Endothelial cell of umbilical vein (primary cell): Measurements from ENCODE around the gene PPP1CA. TPM values are rescaled to one million over a fixed set of nuclear protein-coding genes. Genes with fewer than 3 reads are reported as not detected.

Source experiments
- BruUV-seq: library from RNA; stranded (reverse); fragments of 400-500 nt; replicated peaks from 2 replicates; lab custom pipeline; 2021; lab: Mats Ljungman, UMichigan
- CTCF ChIA-PET: fragments of 300-600, 350-600 bp; sonication (Branson Sonifier 250); formaldehyde crosslinking; loops from one replicate; lab custom pipeline; 2021; ENCODE audit warnings: antibody characterized with exemption, inconsistent platforms; lab: Charles Lee
- POLR2A ChIA-PET: fragments of 300-600, 350-600 bp; sonication (Branson Sonifier 250); formaldehyde crosslinking; loops from one replicate; lab custom pipeline; 2021; ENCODE audit warnings: antibody characterized with exemption, inconsistent platforms; lab: Charles Lee
- DNase-seq: peaks from one replicate; pipeline ENCODE4 v3.0.0-alpha.2; 2011; ENCODE audit warnings: low read depth, low spot score
- FAIRE-seq: peaks from 2 replicates; lab custom pipeline; 2011; peaks lifted over from hg19 to GRCh38; lab: Jason Lieb, UNC
- H2AFZ ChIP-seq: 2 replicates; pipeline ENCODE4 v1.6.0; 2012; ENCODE audit warnings: low read depth, low read length, control low read depth, inconsistent platforms
- H3K27ac ChIP-seq: 2 replicates; pipeline ENCODE4 v1.5.1; 2011; ENCODE audit warnings: low read depth, mild to moderate bottlenecking, control low read depth, low read length, moderate library complexity; ENCODE audit not compliant: insufficient read depth
- H3K27me3 ChIP-seq, 2 experiments: 2 replicates each; pipeline versions ENCODE4 v1.6.0 to v1.6.1; 2011; ENCODE audit warnings: low read length in 2 of 2, mixed read lengths in 1 of 2; ENCODE audit not compliant: control insufficient read depth in 2 of 2, insufficient read depth in 2 of 2
- H3K36me3 ChIP-seq, 2 experiments: 2 replicates in 1 of 2; 3 replicates in 1 of 2; pipeline ENCODE4 v1.5.1; 2011; ENCODE audit warnings: low read length in 2 of 2, mild to moderate bottlenecking in 1 of 2, moderate library complexity in 1 of 2; ENCODE audit not compliant: control insufficient read depth in 2 of 2, insufficient read depth in 2 of 2; ENCODE audit errors: extremely low read depth in 1 of 2
- H3K4me1 ChIP-seq: 3 replicates; pipeline ENCODE4 v1.5.1; 2011; ENCODE audit warnings: mild to moderate bottlenecking, low read length; ENCODE audit not compliant: control insufficient read depth, insufficient read depth; ENCODE audit errors: extremely low read depth
- H3K4me2 ChIP-seq: 2 replicates; pipeline ENCODE4 v1.6.1; 2011; ENCODE audit warnings: low read length, control low read depth, mixed read lengths; ENCODE audit not compliant: insufficient read depth
- H3K4me3 ChIP-seq, 3 experiments: fragments of 200-600 bp in 1 of 3; sonication (generic), shearing (Covaris generic) in 1 of 3; replicated peaks in 1 of 3; 2 replicates each; pipeline ENCODE4 v1.5.1; 2011 to 2016; ENCODE audit warnings: control low read depth in 3 of 3, low read length in 3 of 3, mild to moderate bottlenecking in 2 of 3, inconsistent platforms in 1 of 3, low read depth in 1 of 3, moderate library complexity in 1 of 3; ENCODE audit not compliant: insufficient read depth in 1 of 3
- H3K79me2 ChIP-seq: 2 replicates; pipeline ENCODE4 v1.6.0; 2012; ENCODE audit warnings: low read length, inconsistent platforms; ENCODE audit not compliant: control insufficient read depth, insufficient read depth
- H3K9ac ChIP-seq: replicated peaks from 2 replicates; pipeline ENCODE3; 2011; ENCODE audit warnings: low read length, control low read depth; ENCODE audit not compliant: insufficient read depth; ENCODE audit errors: extremely low read depth
- H3K9me1 ChIP-seq: replicated peaks from 3 replicates; pipeline ENCODE4 v1.6.0; 2011; ENCODE audit warnings: mild to moderate bottlenecking, low read length; ENCODE audit not compliant: control insufficient read depth, insufficient read depth; ENCODE audit errors: extremely low read depth
- H3K9me3 ChIP-seq: replicated peaks from 2 replicates; pipeline ENCODE4 v1.5.1; 2012; ENCODE audit warnings: low read length, inconsistent platforms; ENCODE audit not compliant: control insufficient read depth, insufficient read depth
- H4K20me1 ChIP-seq: replicated peaks from 2 replicates; pipeline ENCODE3; 2011; ENCODE audit warnings: mild to moderate bottlenecking, low read length; ENCODE audit not compliant: control insufficient read depth, insufficient read depth; ENCODE audit errors: extremely low read depth
- EZH2 ChIP-seq: IDR thresholded peaks from 2 replicates; pipeline ENCODE4 v1.6.1; 2012; ENCODE audit warnings: borderline replicate concordance, low read depth, mild to moderate bottlenecking, moderate library complexity, low read length, inconsistent platforms; ENCODE audit not compliant: severe bottlenecking
- FOS ChIP-seq: IDR thresholded peaks from 2 replicates; pipeline ENCODE4 v1.6.1; 2011; ENCODE audit warnings: mild to moderate bottlenecking, low read length, moderate library complexity, borderline replicate concordance; ENCODE audit not compliant: insufficient read depth
- GATA2 ChIP-seq: IDR thresholded peaks from 2 replicates; pipeline ENCODE4 v1.7.0; 2011; ENCODE audit warnings: low read depth, mild to moderate bottlenecking, moderate library complexity, mixed read lengths, low read length; ENCODE audit not compliant: insufficient read length, insufficient read depth
- JUN ChIP-seq: IDR thresholded peaks from 2 replicates; pipeline ENCODE4 v1.6.1; 2011; ENCODE audit warnings: borderline replicate concordance, low read depth; ENCODE audit not compliant: insufficient read length, insufficient read depth
- MAX ChIP-seq: IDR thresholded peaks from 2 replicates; pipeline ENCODE4 v1.6.1; 2011; ENCODE audit not compliant: insufficient read depth, insufficient read length
- MYC ChIP-seq: IDR thresholded peaks from one replicate; pipeline ENCODE4 v1.6.1; 2011; ENCODE audit warnings: mild to moderate bottlenecking, low read depth, low read length
- POLR2A ChIP-seq: IDR thresholded peaks from 2 replicates; pipeline ENCODE4 v1.6.1; 2012; ENCODE audit warnings: low read depth, mild to moderate bottlenecking, control low read depth, low read length
- POLR2AphosphoS5 ChIP-seq: IDR thresholded peaks from 2 replicates; pipeline ENCODE4 v1.6.1; 2012; ENCODE audit warnings: low read depth, mild to moderate bottlenecking, control low read depth, low read length, moderate library complexity; ENCODE audit not compliant: insufficient read depth
- dilution Hi-C: fragments of 300-500 bp; cut with MboI; formaldehyde crosslinking; loops from one replicate; pipeline ENCODE4 v1.15.0; 2019; ENCODE audit warnings: low sequenced_read_pairs; ENCODE audit not compliant: extremely low pct_ligation_motif_present
- intact Hi-C: fragments of 100-400 bp; cut with micrococcal nuclease; formaldehyde crosslinking; loops from one replicate; pipeline ENCODE4 v1.10.0; 2022
- polyA plus RNA-seq, 4 experiments: library from polyadenylated mRNA; depleted of rRNA in 3 of 4; stranded (reverse) in 3 of 4; unstranded in 1 of 4; fragments of >200 nt; gene quantifications; 2 replicates each; pipeline versions ENCODE4 v1.2.1 to v1.2.3, GENCODE V29; 2011 to 2012; ENCODE audit warnings: missing spikeins in 1 of 4
- total RNA-seq: library from RNA; stranded (reverse); gene quantifications from 2 replicates; pipeline ENCODE4 v1.2.3, GENCODE V29; 2021
- TF ChIP-seq, protein P1 (sequence below), 2 donors: IDR thresholded peaks; 1 replicate in 1 of 2; 2 replicates in 1 of 2; pipeline ENCODE4 v1.5.1; 2011; ENCODE audit warnings: low read length in 2 of 2, mild to moderate bottlenecking in 2 of 2, moderate library complexity in 2 of 2, control low read depth in 1 of 2, inconsistent platforms in 1 of 2, low read depth in 1 of 2; ENCODE audit not compliant: insufficient read depth in 1 of 2; ENCODE audit errors: extremely low read depth in 1 of 2

The PPP1CA gene
- total and polyA plus RNA-seq, 2 donors (not counting 3 experiments of a cell fraction or from before 2014, with no cell fraction given): 192 to 419 TPM

- Histone ChIP-seq H3K4me1 (peaks cover 4% of the 10 kb centered on the region), H3K9ac (no peak overlapping the region), H3K9me1 (no peaks in the 10 kb centered on the region), H3K79me2 (no peaks in the 10 kb centered on the region), H3K4me2 (no peak overlapping the region), H3K36me3 (no peaks in the 10 kb centered on the region), H3K27me3 (no peaks in the 10 kb centered on the region), H2AFZ (no peak overlapping the region), H3K27ac (no peak overlapping the region), H3K4me3 (no peak overlapping the region), H3K9me3 (no peaks in the 10 kb centered on the region), H4K20me1 (no peaks in the 10 kb centered on the region)
- CTCF ChIA-PET: interaction anchor here (1.4 kb wide), 1 partner anchor 22 kb away, joined by 5 read pairs; the partner anchor contains the start of gene PPP1CA
- no peak for FAIRE-seq
- BruUV-seq: no TSS peak
- intact Hi-C loops (no loop called here), dilution Hi-C loops (no loop called here)
- POLR2A ChIA-PET: no interaction called here
- DNase-seq: no peak
- TF ChIP-seq FOS: no peak
- no peak for TF ChIP-seq MYC
- TF ChIP-seq, protein P1, sequence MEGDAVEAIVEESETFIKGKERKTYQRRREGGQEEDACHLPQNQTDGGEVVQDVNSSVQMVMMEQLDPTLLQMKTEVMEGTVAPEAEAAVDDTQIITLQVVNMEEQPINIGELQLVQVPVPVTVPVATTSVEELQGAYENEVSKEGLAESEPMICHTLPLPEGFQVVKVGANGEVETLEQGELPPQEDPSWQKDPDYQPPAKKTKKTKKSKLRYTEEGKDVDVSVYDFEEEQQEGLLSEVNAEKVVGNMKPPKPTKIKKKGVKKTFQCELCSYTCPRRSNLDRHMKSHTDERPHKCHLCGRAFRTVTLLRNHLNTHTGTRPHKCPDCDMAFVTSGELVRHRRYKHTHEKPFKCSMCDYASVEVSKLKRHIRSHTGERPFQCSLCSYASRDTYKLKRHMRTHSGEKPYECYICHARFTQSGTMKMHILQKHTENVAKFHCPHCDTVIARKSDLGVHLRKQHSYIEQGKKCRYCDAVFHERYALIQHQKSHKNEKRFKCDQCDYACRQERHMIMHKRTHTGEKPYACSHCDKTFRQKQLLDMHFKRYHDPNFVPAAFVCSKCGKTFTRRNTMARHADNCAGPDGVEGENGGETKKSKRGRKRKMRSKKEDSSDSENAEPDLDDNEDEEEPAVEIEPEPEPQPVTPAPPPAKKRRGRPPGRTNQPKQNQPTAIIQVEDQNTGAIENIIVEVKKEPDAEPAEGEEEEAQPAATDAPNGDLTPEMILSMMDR (IDR thresholded peaks at IDR 0.05; ENCODE audit: extremely low read depth in 1 of 2, insufficient read depth in 1 of 2, low read depth in 1 of 2, low read length in 2 of 2): no peak
- no peak for TF ChIP-seq JUN
- TF ChIP-seq GATA2: no peak
- no peak for TF ChIP-seq POLR2A
- no peak for TF ChIP-seq MAX
- no peak for TF ChIP-seq EZH2
- TF ChIP-seq POLR2AphosphoS5: no peak
Observed at GRCh38 chr11:67423466-67423865, 21.8 kb upstream of the PPP1CA start.
